Measurements from ENCODE around the gene TMEM181.

GRCh38 chr6:158522616-158523015 is 37.3 kb upstream of the TMEM181 start:
- TF ChIP-seq CTCF (IDR thresholded peaks at IDR 0.05; ENCODE audit: low read length) (no peak), EZH2phosphoT487 (IDR thresholded peaks at IDR 0.05; ENCODE audit: low read length) (no peak), EZH2 (optimal IDR thresholded peaks at IDR 0.05; ENCODE audit: low read depth, low read length) (no peak)

Data from MM.1S (cell line).